ENCODE data around the gene ZNF436.
A peak's percentile ranks its signal among the peaks of the same experiment; 100 is the strongest.
"Not testable (repeated sequence)": the region's sequence is repeated elsewhere in the genome, so short reads cannot be mapped to it uniquely, and the experiment has no call there.

ZNF436 gene

GRCh38 chr1:23381233-23381885 is 11.7 kb upstream of the ZNF436 start:
- TF ChIP-seq ZNF274 (IDR thresholded peaks at IDR 0.05; ENCODE audit: low read depth, low read length) = no peak
- no peak overlapping the region for H3K4me3 ChIP-seq (ENCODE audit: low read length)

GRCh38 chr1:23380719-23381118 is 11.1 kb upstream of the ZNF436 start:
- no peak for TF ChIP-seq ZNF274 (IDR thresholded peaks at IDR 0.05; ENCODE audit: low read depth, low read length)
- no peak overlapping the region for H3K4me3 ChIP-seq (ENCODE audit: low read length)

GRCh38 chr1:23380236-23380635 is 10.6 kb upstream of the ZNF436 start:
- H3K4me3 ChIP-seq (ENCODE audit: low read length) = not testable (repeated sequence)

DNA sequence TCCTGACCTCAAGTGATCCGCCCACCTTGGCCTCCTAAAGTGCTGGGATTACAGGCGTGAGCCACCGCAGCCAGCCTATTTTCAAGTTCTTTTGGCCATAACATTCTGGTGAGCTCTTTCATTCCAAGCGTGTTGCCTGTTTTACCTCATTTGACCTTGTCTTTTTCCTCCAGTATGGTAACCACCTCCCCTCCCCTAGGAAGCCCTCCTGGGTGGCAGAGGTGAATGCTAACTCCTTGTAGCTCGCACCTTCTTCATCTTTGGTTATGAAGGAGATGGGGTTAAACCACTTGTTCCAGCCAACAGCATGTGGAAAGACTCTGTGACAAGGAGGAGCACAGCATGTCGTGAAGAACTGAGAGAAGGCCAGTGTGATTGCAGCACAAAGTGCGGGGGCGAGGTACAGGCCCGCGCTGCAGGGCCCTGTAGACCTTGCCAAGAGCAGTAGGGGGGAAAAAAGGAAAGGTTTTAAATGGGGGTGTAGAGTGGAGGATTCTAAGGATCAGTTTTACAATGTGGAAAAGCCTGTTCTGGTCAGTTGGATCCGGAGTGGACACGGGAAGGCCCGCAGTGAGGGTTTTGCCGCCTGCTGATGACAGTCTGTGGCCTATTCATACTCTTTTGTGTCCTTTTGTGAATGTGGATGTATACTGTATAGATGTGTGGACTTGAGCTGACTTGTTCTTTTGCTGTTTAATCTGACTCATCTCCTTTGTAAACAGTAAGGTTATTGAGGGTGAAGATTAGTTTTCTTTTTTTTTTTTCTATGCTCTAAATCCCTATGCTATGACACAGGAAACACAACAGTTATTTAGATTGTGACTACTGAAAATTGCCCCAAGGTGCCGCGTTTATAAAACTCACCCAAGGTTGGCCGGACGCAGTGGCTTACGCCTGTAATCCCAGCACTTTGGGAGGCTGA is 7.5 kb upstream of the ZNF436 start:
- TF ChIP-seq ZNF274 (IDR thresholded peaks at IDR 0.05; ENCODE audit: low read depth, low read length) = no peak
- no peak overlapping the region for H3K4me3 ChIP-seq (ENCODE audit: low read length)

- not testable (repeated sequence) for H3K4me3 ChIP-seq (ENCODE audit: low read length)
Measured at GRCh38 chr1:23374079-23374735, 4.6 kb upstream of the ZNF436 start.

DNA sequence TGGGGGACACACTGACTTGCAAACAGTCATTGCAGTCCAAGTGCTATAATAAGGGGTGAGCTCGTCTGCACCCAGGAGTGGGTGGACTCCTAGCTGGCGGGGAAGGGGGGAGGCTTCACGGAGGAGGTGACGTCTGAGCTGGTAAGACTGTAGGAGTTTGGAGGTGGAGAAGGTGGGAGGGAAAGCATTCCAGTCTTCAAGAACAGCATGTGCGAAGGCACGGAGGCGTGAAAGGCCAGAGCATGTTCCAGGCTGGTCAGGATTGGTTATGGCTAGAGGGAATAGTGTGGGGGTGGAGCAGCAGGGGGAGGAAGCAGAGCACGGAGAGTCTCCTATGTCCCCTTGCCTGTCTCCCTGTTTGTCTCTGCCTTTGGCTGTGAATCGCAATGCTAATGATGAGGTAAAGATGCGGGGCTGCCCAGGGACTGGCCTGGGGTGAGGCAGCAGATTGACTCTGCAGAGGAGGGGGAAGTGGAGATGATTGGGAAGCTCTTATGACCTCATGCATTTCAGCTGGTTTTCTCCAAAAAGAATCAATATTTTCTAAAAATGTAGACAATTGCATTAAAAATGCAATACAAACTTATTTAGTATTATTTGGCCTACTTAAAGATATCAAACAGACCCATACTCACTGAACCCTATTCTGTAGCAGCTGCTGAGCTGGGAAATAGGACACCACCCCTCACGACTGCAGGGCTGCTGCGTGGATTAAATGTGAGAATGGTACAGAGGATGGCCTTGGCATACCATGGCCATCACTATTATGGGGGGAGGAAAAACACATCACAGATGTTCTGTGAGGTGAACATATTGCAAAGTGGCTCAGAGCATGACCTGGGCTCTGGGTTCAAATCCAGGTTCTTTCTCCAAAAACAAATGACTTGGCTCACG is 2.6 kb upstream of the ZNF436 start:
- no peak for TF ChIP-seq ZNF274 (IDR thresholded peaks at IDR 0.05; ENCODE audit: low read depth, low read length)
- no peak overlapping the region for H3K4me3 ChIP-seq (ENCODE audit: low read length)

DNA sequence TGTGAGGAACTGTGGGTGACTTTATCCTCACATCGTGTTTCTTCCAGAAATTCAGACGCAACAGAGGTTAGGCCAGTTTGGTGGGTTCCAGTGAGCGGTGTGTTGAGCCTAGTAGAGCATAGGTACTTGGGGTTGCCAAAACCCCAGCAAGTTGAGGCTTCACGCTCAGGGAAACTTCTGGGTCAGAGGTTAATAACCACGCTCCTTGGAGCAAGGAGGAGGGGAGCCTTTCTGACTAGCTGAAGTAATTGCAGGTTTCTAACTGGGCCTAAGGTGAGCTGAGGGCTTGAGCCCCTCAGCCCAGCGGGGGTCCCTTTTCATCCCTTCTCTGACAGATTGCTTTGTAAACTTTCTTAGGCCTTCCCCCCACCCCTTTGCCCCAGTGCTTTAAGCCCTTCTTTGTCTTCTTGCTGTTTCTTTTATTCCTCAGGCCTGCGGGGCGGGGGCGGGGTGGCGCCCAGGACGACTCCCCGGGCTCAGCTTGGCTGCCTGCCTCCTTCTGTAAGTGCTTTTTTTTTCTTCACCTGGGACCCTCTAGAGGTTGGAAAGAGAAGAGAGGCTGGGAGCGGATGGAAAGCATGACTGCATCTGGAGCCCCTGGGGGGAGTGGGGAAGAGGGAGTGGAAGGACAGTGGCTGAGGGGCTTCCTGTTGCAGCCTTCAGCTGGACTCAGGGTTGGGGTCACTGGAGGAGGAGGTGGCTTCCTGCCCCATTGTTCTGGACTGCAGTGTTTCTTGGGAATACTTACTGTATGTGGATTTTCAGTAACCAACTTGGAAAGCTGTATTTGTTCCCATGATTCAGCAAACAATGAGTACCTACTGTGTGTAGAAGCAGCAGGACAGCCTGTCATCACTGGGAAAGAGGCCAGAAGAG is 1.3 kb upstream of the ZNF436 start:
- no peak overlapping the region for H3K4me3 ChIP-seq (ENCODE audit: low read length)
- TF ChIP-seq ZNF274 (IDR thresholded peaks at IDR 0.05; ENCODE audit: low read depth, low read length) = no peak

GRCh38 chr1:23370330-23370708 is 683 bp upstream of the ZNF436 start:
- no peak for TF ChIP-seq ZNF274 (IDR thresholded peaks at IDR 0.05; ENCODE audit: low read depth, low read length)
- H3K4me3 ChIP-seq (ENCODE audit: low read length) = no peak overlapping the region

DNA sequence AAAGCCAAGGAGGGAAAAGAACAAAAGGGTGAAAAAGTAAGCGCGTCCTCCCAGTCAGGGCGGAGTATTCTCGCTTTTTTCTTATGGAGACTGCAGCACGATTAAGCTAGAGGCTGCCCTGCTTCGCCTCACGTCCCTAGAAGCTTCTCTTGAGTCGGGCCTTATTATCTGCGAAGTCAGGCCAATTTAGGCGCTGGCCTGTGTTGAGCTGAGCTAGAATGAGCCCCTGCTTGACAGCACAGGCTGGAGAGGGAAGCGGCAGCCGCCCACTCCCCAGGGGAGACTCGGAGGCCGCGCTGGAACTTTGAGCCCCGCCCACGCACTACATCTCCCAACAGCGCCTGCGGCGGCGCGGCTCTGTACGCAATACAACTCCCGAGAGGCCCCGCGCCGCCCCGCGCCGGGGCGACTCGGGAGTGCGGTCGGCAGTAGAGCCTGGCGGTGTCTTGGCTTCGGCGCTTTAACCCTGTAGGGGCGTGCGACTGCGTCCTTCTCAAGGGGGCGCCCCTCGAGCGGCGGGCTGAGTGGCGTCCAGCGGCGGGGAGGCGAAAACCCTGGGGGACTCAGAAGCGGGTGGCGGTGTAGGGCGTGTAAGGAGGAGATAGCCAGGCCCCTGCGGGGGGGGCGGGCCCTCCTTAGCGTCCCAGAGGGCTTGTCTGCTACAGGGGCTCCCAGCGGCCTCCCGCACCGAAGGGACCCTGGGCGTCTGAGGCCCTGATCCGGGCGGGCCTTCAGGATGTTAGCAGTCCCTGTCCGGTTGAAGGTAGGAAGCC is 888 bp downstream of the ZNF436 start:
- TF ChIP-seq ZNF274 (IDR thresholded peaks at IDR 0.05; ENCODE audit: low read depth, low read length) = no peak
- peak overlapping the region; percentile 89 for H3K4me3 ChIP-seq (ENCODE audit: low read length)

GRCh38 chr1:23367791-23368561 is 1.7 kb downstream of the ZNF436 start:
- peak overlapping the region; percentile 89 for H3K4me3 ChIP-seq (ENCODE audit: low read length)
- TF ChIP-seq ZNF274 (IDR thresholded peaks at IDR 0.05; ENCODE audit: low read depth, low read length) = no peak

DNA sequence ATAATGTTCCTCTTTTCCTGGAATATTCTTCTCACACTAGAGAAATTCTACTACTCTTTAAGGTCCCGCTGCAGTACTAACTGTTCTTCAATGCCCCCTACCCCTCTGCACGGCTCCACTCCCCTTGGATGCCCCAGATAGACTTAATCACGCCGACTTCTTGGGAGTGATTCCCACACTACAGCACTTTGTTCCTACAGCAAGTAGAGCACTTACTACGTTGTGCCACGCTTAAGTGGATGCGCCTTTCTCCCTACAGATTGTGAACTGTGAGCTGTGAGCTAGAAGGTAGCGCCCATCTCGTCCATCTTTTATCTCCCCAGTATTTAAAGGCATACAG is 2.2 kb downstream of the ZNF436 start:
- peak overlapping the region; percentile 67 for H3K4me3 ChIP-seq (ENCODE audit: low read length)
- TF ChIP-seq ZNF274 (IDR thresholded peaks at IDR 0.05; ENCODE audit: low read depth, low read length) = no peak

DNA sequence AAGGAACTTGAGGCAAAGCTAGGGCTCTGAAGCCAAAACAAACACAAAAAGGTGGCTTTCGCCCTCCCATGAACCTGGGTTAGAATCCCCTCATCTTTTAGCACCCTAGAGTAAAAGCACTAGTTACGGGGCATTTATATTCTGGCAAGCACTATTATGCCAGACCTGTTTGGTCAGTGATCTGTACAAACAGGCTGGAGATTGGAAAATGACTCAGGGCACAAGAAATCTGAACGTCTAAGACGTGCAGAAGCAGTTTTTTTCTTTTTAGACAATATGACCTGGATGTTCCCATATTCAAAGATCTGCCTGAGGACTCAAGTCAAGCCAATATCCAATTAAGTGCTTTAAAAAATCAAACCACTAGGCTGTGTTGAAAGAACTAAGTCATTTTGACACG is 3.0 kb downstream of the ZNF436 start:
- no peak overlapping the region for H3K4me3 ChIP-seq (ENCODE audit: low read length)
- TF ChIP-seq ZNF274 (IDR thresholded peaks at IDR 0.05; ENCODE audit: low read depth, low read length) = no peak

Measured in GM08714 (cell line).